GM12891 (cell line): ENCODE data around the gene GAST.
"Not testable (repeated sequence)": the region's sequence is repeated elsewhere in the genome, so short reads cannot be mapped to it uniquely, and the experiment has no call there.

Experiments used
- DNase-seq: peaks from one replicate; pipeline ENCODE4 v3.0.0; 2011; ENCODE audit warnings: low spot score; ENCODE audit not compliant: insufficient read length
- FAIRE-seq: peaks from 2 replicates; lab custom pipeline; 2011; peaks lifted over from hg19 to GRCh38; lab: Jason Lieb, UNC
- PAX5 ChIP-seq: IDR thresholded peaks from 2 replicates; pipeline ENCODE4 v1.6.1; 2011; ENCODE audit warnings: low read length, moderate library complexity, mild to moderate bottlenecking; ENCODE audit not compliant: insufficient read depth, severe bottlenecking
- POLR2A ChIP-seq: IDR thresholded peaks from 2 replicates; pipeline ENCODE4 v1.6.1; 2011; ENCODE audit warnings: low read depth, low read length, control low read depth
- POLR2AphosphoS5 ChIP-seq: IDR thresholded peaks from 2 replicates; pipeline ENCODE4 v1.6.1; 2011; ENCODE audit warnings: low read depth, low read length, control low read depth
- POU2F2 ChIP-seq: IDR thresholded peaks from 2 replicates; pipeline ENCODE4 v1.6.1; 2011; ENCODE audit warnings: low read depth, mild to moderate bottlenecking, control low read depth, low read length, moderate library complexity
- SPI1 ChIP-seq: IDR thresholded peaks from 2 replicates; pipeline ENCODE4 v1.6.1; 2011; ENCODE audit warnings: low read depth, low read length, control low read depth
- TAF1 ChIP-seq: IDR thresholded peaks from 2 replicates; pipeline ENCODE4 v1.6.1; 2011; ENCODE audit warnings: low read depth, low read length, control low read depth

GAST gene

GRCh38 chr17:41672153-41672552 is 40.0 kb upstream of the GAST start:
- FAIRE-seq (no peak), DNase-seq (no peak)
- TF ChIP-seq POLR2AphosphoS5 (no peak), PAX5 (no peak), SPI1 (no peak), POLR2A (no peak), POU2F2 (no peak), TAF1 (no peak)

DNA sequence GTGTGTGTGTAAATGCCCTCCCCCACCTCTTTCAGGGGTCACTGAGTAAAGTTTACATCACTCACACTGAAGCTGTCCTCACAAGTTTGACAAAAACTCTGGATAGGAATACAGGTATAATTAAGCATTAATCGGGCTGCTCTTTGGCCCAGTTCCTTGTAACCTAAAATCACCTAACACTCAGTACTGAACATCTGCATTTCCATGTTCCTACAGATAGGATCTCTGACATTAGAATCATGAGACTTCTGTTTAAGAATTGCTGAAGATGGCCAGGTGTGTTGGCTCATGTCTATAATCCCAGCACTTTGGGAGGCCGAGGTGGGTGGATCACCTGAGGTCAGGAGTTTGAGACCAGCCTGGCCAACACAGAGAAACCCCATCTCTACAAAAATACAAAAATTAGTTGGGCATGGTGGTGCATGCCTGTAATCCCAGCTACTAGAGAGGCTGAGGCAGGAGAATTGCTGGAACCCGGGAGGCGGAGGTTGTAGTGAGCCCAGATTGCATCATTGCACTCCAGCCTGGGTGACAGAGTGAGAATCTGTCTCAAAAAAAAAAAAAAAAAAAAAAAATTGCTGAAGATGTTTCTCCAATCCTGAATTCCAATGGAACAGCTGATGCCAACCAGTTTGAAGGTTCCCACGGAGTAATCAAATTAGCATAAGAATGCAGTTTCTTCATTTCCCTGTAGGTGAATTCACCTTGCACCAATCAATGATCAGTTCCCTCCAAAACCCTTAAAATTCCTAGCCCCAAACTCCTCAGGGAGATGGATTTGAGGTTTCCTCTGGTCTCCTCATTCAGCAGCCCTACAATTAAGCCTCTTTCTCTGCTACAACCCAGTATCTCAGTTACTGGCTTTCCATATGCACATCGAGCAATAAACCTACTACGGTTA is 36.7 kb upstream of the GAST start:
- FAIRE-seq, DNase-seq: not testable (repeated sequence)

DNA sequence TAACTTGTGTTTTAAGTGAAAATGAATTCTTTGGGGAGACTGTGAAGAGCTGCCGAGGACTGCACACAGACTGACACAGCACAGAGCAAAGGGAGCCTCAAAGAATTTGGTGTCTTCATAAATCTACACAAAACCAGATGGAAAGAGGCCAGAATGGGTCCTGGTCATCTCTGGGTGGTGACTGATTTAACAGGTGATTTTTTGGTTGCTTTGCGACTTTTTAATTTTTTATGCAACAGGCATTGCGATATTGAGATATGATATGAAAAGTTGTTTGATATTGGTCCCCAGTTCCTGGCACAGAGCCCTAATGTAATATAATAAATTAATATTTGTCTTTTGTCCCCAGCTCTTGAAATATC is 36.1 kb upstream of the GAST start:
- FAIRE-seq (no peak), DNase-seq (no peak)
- TF ChIP-seq PAX5 (no peak), TAF1 (no peak), POLR2AphosphoS5 (no peak), POLR2A (no peak), POU2F2 (no peak), SPI1 (no peak)

GRCh38 chr17:41678411-41678906 is 33.7 kb upstream of the GAST start:
- FAIRE-seq = peak; percentile 28
- DNase-seq = no peak
- TF ChIP-seq POLR2A (peak; percentile 99), SPI1 (no peak), POU2F2 (no peak; the same call in 1 of the 2 replicates), POLR2AphosphoS5 (peak; percentile 99), PAX5 (no peak), TAF1 (0 out of 2 replicates have a peak, but pooled peaks have one; percentile 7)

DNA sequence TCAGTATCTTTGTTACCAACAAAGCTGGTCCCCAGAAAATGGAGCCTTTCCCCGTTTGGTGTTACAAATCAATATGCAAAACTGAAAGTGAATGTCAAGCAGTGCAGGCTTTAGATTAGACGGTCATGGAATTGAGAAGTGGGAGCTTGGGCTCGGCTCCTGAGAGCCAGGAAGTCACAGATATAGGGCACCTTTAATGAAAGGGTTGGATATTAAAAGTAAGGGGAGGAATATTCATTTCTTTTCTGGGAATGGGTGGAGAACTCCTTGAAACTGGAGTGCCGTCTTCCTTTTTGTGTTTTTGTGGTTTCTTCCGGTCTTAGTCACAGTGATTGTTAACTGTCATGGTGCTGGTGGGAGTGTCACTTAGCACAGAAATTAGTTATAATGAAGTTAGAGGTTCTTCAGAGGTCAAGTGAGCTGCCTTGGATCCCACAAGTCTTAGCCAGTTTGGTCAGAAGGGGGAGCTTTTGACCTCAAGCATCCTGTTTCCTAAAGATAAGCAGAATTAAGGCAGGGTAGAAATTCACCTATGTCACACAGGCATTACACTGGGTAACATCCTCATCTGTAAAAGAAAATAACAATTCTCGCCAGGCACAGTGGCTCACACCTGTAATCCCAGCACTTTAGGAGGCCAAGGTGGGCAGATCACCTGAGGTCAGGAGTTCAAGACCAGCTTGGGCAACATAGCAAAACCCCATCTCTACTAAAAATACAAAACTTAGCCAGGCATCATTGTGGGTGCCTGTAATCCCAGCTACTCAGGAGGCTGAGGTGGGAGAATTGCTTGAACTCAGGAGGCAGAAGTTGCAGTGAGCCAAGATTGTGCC is 33.0 kb upstream of the GAST start:
- peak; percentile 54 for FAIRE-seq
- DNase-seq = no peak
- TF ChIP-seq TAF1 = 0 out of 2 replicates have a peak, but pooled peaks have one; percentile 34
- no peak for TF ChIP-seq PAX5
- peak; percentile 93 for TF ChIP-seq POU2F2
- TF ChIP-seq POLR2AphosphoS5 = no peak
- TF ChIP-seq POLR2A = no peak
- 0 out of 2 replicates have a peak, but pooled peaks have one; percentile 15 for TF ChIP-seq SPI1

- FAIRE-seq = no peak
- no peak for DNase-seq
- TF ChIP-seq TAF1 = no peak
- no peak for TF ChIP-seq POLR2AphosphoS5
- TF ChIP-seq POLR2A = no peak
- TF ChIP-seq PAX5 = no peak
- TF ChIP-seq POU2F2 = no peak
- TF ChIP-seq SPI1 = no peak
Observed at GRCh38 chr17:41679740-41680425, 32.2 kb upstream of the GAST start.

DNA sequence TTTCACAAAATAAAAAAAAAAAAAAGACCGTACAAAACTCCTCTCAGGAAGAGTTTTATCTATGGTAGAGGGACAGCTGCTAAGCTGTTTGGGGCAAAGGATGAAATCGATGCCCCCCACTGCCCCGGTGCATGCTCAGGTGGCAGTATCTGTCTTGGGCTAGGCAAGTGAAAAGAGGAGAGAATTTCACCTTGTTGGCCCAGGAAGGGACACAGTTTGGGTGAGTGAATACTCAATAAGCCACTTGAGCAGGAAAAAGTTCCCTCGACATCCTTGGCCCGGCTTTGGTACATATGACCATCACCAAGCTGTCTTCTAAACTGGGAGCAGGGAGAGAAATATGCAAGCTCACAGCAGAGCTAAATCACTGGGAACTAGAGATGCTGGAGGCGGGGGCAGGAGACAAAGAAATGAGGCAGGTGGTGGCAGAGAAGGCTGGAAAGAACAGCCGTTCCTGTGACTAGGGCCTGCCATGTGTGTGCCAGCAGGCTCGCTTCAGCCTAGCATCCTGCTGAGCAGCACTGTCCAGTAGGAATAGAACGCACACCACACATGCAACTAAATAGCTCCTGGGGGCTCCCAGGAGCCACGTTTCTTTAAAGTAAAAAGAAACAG is 31.6 kb upstream of the GAST start:
- TF ChIP-seq PAX5 = no peak
- TF ChIP-seq POU2F2 = no peak
- TF ChIP-seq SPI1 = no peak
- TF ChIP-seq POLR2AphosphoS5 = no peak
- TF ChIP-seq TAF1 = no peak
- TF ChIP-seq POLR2A = no peak
- DNase-seq (no peak), FAIRE-seq (no peak)

DNA sequence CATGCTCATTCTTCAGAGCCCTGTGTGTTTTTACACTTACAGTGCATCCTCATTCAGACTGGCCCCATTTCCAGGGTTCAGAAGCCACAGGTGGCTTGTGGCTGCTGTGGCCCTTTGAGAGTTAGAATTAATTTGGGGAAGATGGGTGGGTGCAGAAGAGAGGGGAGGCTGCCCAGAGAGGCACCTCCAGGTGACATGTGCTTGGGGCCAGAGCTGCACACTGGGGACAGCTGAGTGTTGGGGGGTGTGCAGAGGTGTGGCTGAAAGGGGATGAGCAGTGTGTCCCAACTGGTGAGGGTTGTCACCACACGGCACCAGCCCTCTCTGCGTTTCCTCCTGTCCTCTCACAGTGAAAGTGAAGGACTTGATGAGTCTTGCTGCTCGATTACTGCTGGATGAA is 30.4 kb upstream of the GAST start:
- TF ChIP-seq POU2F2 = no peak
- no peak for TF ChIP-seq SPI1
- TF ChIP-seq TAF1 = no peak
- no peak for TF ChIP-seq POLR2A
- no peak for TF ChIP-seq POLR2AphosphoS5
- TF ChIP-seq PAX5 = no peak
- DNase-seq (no peak), FAIRE-seq (no peak)
